Occipital lobe (tissue), 2 donors: Measurements from ENCODE around the gene NXPH2. TPM values are rescaled to one million over a fixed set of nuclear protein-coding genes. Genes with fewer than 3 reads are reported as not detected.

Experiments used
- DNase-seq: peaks from one replicate; lab custom pipeline; 2025; lab: John Stamatoyannopoulos, UW
- total RNA-seq: library from RNA; depleted of rRNA; stranded (reverse); fragments of >200 nt; gene quantifications from one replicate; pipeline ENCODE4 v1.2.3, GENCODE V29; 2014

The NXPH2 gene
- total RNA-seq, 1 donor from 2014 or later, result 30.4 TPM

DNA sequence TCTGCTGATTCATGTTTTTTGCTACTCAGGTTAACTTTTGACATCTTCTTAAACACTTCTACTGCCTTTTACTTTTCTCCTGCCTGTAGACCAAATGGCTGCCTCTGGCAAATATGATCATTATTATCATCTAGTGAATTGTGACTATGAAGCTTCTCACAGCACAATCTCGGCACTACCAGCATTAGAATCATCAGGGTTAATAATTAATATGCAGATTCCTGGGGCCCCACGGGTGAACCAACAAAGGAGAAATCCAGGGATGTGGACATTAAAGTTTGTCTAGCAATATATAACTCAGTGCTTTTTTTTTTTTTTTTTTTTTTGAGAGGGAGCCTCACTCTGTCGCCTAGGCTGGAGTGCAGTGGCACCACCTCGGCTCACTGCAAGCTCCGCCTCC, 142.5 kb downstream of the NXPH2 start:
- DNase-seq, result no peak

DNA sequence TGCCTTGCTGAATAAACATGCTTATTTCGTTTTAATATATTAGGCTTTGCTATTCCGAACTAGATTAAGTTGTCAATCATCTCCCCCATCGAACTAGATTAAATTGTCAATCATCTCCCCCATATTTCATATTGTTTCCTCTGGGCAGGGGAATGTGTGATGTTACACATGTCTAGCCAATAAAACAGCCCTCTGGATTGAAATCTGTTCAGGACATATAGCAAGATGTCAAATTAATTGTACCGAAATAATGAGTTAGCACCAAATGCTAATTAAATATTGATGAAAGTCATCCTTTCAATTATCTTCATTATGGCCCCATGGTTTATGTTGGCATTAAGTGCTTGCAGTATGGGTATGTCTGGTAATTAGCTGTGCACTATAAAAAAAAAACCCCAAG, 143.1 kb downstream of the NXPH2 start:
- DNase-seq, result no peak

DNA sequence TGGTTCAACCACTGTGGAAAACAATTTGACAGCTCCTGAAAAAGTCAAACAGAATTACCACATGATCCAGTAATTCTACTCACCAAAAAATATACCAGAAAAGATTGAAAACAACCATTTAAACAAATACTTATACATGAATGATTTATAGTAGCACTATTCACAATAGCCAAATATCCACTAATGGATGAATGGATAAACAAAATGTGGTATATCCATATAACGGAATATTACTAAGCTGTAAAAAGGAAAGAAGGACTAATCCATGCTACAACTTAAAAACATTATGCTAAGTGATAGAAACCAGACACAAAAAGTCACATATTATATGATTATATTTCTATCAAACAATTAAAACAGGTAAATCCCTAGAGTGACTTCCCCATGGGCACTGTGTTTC, 147.1 kb downstream of the NXPH2 start:
- no peak for DNase-seq

DNA sequence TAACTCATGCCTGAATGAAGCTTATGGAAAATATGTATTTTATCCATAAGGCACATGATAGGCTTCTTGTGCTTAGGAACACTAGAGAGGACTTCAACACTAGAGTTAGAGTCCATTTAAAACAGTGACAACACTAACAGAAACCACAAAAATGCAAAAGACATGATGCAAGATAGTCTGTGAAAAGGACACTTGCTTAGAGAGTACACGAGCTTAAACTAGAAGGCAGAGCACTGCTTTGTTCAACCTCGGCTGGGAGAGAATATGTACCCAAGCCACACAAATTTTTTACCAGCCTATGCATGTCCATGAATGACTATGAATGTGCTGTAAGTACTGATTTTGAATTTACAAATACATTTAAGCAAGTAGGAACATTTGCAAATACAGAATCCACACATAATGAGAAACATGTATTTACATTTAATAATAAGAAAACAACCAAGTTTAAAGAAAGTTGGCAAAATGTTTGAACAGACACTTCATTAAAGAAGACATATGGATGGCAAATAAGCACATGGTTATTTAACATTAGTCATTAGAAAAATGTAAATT, 148.0 kb downstream of the NXPH2 start:
- DNase-seq, result no peak

DNA sequence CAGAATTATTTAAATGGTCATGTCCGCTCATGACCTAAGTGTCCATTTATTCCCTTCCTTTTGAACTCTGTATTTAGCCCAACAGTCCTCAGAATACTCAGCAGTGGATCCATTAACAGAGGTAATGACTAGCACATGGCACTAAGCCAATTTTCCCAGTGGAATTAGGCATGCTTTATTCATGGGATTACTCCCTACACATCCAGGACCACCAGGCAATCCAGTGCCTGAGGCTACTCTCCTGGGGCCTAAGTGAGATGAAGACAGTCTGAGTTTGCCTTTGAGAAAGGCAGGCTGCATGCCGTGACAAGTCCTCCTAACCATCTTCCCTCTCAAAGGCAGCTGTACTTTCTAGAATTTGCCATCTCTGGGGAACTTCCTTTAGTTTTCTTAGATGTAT, 150.0 kb downstream of the NXPH2 start:
- DNase-seq, result no peak

DNA sequence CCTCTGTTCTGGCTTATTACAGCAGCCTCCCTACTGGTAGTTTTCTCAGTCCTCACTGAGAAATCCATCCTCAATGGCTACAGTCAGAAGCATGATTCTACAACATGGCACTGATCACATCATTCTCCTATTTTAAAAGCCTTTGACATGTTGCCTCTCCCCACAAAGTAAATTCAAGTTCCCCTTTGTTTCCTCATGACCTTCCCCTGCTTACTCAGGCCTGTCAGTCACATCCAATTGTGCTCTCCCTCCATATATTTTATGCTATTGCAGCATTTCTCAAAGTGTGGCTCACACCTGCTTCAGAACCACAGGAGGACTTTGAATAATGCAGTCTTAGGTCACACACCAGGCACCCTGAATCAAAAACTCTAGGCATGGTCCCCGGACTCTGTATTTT, 154.0 kb downstream of the NXPH2 start:
- no peak for DNase-seq

DNA sequence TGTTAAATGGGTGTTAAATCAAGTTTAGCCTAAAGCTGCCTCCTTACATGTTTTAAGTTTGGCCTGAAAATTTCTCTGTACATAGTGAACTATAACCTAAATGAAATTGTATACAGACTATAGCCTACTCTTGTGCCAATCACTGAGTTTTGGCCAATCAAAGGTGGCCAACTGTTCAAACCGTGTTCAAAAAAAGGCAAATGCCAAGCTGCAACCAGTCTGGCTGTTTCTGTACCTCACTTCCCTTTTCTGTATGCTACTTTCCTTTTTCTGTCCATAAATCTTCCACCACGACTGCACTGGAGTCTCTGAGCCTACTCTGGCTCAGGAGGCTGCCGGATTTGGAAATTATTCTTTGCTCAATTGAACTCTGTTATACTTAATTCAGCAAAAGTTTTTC, 157.6 kb downstream of the NXPH2 start:
- no peak for DNase-seq

DNA sequence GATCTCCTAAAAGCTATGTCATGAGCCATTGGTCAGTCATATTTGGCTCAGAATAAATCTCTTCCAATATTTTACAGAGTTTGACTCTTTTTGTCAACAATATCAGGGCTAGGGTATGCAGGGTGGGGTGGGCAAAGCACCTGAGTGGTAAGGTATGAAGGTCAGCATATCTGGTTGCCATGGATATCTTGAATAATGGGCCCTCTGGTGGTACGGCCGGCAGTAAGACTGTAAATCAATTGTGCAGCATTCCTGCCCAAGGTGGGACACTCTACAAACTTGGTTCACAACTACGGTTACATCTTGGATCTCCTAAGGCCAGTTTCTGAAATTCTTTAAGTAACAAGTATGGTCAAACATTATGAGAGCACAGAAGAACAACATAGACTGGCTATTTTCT, 159.1 kb downstream of the NXPH2 start:
- DNase-seq, result no peak

DNA sequence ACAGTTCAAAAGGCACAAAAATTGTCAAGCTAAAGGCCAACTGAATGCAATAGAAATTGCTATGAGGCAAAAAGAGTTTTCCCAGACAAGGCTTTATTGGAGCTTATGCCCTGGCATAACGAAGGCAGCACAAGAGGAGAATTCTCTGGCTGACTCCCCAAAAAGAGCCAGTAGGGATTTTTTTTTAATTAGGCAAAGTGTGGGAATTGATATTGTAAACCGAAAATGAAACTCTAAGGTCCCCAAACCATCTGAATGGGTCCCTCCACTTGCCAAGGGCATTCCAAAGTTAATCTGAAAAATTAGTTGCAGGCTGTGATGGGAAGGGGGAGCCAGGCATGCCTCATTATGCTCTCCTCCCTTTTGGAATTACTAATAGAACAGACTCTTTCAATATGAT, 159.8 kb downstream of the NXPH2 start:
- DNase-seq, result no peak
